ENCODE results near the gene SPRED2. TPM values are rescaled to one million over a fixed set of nuclear protein-coding genes. Genes with fewer than 3 reads are reported as not detected.
A peak's percentile ranks its signal among the peaks of the same experiment; 100 is the strongest.

SPRED2 gene
- polyA plus RNA-seq, 2 of the 4 experiments (the other 2 are of a cell fraction), result 20.6 to 29.3 TPM

GRCh38 chr2:65316072-65316471 is 116.3 kb downstream of the SPRED2 start:
- 71% methylated on average over 6 of the region's 6 CpGs for WGBS (ENCODE audit: missing lambda C conversion rate)
- no peak overlapping the region for H3K4me2 ChIP-seq
- H3K4me1 ChIP-seq, result peaks cover 23% of the 10 kb centered on the region
- POLR2A ChIA-PET, result no interaction called here
- DNase-seq (ENCODE audit: low read depth in 1 of 2, low spot score in 1 of 2), result no peak
- CTCF ChIA-PET, result interaction anchor here (0.5 to 1.8 kb wide), 4 partner anchors 8 to 1784 kb away, joined by 3 to 5 read pairs (median 3); no protein-coding TSS in a partner anchor
- TF ChIP-seq FOSL2 (IDR thresholded peaks at IDR 0.05) (no peak), FOSL2 (CRISPR knock-in tag; IDR thresholded peaks at IDR 0.05) (no peak), KDM5A (IDR thresholded peaks at IDR 0.05) (no peak), MAX (IDR thresholded peaks at IDR 0.05) (no peak), TFCP2L1 (CRISPR knock-in tag; IDR thresholded peaks at IDR 0.05) (no peak), ESRRA (IDR thresholded peaks at IDR 0.05; ENCODE audit: borderline replicate concordance, low read length) (no peak), ZFP36 (IDR thresholded peaks at IDR 0.05; ENCODE audit: borderline replicate concordance, partially characterized antibody) (no peak), GATA3 (IDR thresholded peaks at IDR 0.05; ENCODE audit: borderline replicate concordance) (no peak), POLR2A (IDR thresholded peaks at IDR 0.05; ENCODE audit: low read length) (no peak), HOXA7 (CRISPR knock-in tag; IDR thresholded peaks at IDR 0.05) (no peak), RARB (CRISPR knock-in tag; IDR thresholded peaks at IDR 0.05) (no peak), HDAC2 (IDR thresholded peaks at IDR 0.05) (no peak), FOSB (CRISPR knock-in tag; IDR thresholded peaks at IDR 0.05) (no peak), CBX8 (IDR thresholded peaks at IDR 0.05) (no peak)
- TF ChIP-seq, protein P1, sequence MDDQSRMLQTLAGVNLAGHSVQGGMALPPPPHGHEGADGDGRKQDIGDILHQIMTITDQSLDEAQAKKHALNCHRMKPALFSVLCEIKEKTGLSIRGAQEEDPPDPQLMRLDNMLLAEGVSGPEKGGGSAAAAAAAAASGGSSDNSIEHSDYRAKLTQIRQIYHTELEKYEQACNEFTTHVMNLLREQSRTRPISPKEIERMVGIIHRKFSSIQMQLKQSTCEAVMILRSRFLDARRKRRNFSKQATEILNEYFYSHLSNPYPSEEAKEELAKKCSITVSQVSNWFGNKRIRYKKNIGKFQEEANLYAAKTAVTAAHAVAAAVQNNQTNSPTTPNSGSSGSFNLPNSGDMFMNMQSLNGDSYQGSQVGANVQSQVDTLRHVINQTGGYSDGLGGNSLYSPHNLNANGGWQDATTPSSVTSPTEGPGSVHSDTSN (IDR thresholded peaks at IDR 0.05), result no peak
- TF ChIP-seq, protein P2, sequence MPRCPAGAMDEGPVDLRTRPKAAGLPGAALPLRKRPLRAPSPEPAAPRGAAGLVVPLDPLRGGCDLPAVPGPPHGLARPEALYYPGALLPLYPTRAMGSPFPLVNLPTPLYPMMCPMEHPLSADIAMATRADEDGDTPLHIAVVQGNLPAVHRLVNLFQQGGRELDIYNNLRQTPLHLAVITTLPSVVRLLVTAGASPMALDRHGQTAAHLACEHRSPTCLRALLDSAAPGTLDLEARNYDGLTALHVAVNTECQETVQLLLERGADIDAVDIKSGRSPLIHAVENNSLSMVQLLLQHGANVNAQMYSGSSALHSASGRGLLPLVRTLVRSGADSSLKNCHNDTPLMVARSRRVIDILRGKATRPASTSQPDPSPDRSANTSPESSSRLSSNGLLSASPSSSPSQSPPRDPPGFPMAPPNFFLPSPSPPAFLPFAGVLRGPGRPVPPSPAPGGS (IDR thresholded peaks at IDR 0.05), result no peak
- FAIRE-seq, result no peak
- peak overlapping the region in 1 of 2 experiments; percentile 10; a peak in 1 of 6 replicates for H3K27ac ChIP-seq
- no peak for ATAC-seq
- H3K9me3 ChIP-seq, result no peaks in the 10 kb centered on the region
- no peak overlapping the region for H3K4me3 ChIP-seq

- Histone ChIP-seq H3K9me3 (no peaks in the 10 kb centered on the region), H3K4me3 (no peak overlapping the region), H3K4me1 (peaks cover 12% of the 10 kb centered on the region), H3K4me2 (no peak overlapping the region), H3K27ac (no peak overlapping the region)
- peak in 1 of 2 experiments; percentile 27; a peak in 3 of 6 replicates for ATAC-seq
- CTCF ChIA-PET, result interaction anchor here (0.6 to 1.8 kb wide), 4 partner anchors 9 to 124 kb away, joined by 3 to 5 read pairs (median 3); no protein-coding TSS in a partner anchor
- no peak for DNase-seq (ENCODE audit: low read depth in 1 of 2, low spot score in 1 of 2)
- TF ChIP-seq MAZ (IDR thresholded peaks at IDR 0.05; ENCODE audit: borderline replicate concordance, low read depth, low read length) (no peak), FOSB (CRISPR knock-in tag; IDR thresholded peaks at IDR 0.05) (no peak), NFE2L2 (conservative IDR thresholded peaks at IDR 0.05; ENCODE audit: low read length) (no peak), FOXS1 (CRISPR knock-in tag; IDR thresholded peaks at IDR 0.05) (no peak), JUN (IDR thresholded peaks at IDR 0.05) (no peak), USF2 (IDR thresholded peaks at IDR 0.05) (no peak), HOXA7 (CRISPR knock-in tag; IDR thresholded peaks at IDR 0.05) (no peak), HEYL (CRISPR knock-in tag; IDR thresholded peaks at IDR 0.05) (no peak), ATOH8 (CRISPR knock-in tag; IDR thresholded peaks at IDR 0.05; ENCODE audit: low read depth) (no peak), MYC (IDR thresholded peaks at IDR 0.05; ENCODE audit: borderline replicate concordance, low read length) (no peak), CEBPB (IDR thresholded peaks at IDR 0.05) (no peak), EP300 (IDR thresholded peaks at IDR 0.05) (no peak), ZC3H11A (IDR thresholded peaks at IDR 0.05) (no peak)
- TF ChIP-seq, protein P3, sequence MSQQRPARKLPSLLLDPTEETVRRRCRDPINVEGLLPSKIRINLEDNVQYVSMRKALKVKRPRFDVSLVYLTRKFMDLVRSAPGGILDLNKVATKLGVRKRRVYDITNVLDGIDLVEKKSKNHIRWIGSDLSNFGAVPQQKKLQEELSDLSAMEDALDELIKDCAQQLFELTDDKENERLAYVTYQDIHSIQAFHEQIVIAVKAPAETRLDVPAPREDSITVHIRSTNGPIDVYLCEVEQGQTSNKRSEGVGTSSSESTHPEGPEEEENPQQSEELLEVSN (IDR thresholded peaks at IDR 0.05; ENCODE audit: borderline replicate concordance, low read depth), result no peak
- TF ChIP-seq, protein P4, sequence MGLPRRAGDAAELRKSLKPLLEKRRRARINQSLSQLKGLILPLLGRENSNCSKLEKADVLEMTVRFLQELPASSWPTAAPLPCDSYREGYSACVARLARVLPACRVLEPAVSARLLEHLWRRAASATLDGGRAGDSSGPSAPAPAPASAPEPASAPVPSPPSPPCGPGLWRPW (IDR thresholded peaks at IDR 0.05), result no peak
- POLR2A ChIA-PET, result no interaction called here
- 71% methylated on average over 8 of the region's 8 CpGs for WGBS (ENCODE audit: missing lambda C conversion rate)
- no peak for FAIRE-seq
Observed at GRCh38 chr2:65314801-65315441, 117.5 kb downstream of the SPRED2 start.
